ENCODE measurements around the gene SAMD1. TPM values are rescaled to one million over a fixed set of nuclear protein-coding genes. Genes with fewer than 3 reads are reported as not detected.
A peak's percentile ranks its signal among the peaks of the same experiment; 100 is the strongest.

SAMD1 gene
- total RNA-seq, 4 donors from 2014 or later, result 23.2 to 61.1 (median 33.2) TPM

- intact Hi-C loops (cut with DNase I; ENCODE audit: low total_unique reads), result no loop called here
- DNase-seq (ENCODE audit: low spot score in 2 of 2), result peak in 1 of 2 donors; percentile 55
- TF ChIP-seq CTCF (IDR thresholded peaks at IDR 0.05) (no peak), POLR2A (IDR thresholded peaks at IDR 0.05) (no peak)
- 0% methylated on average over 32 to 52 of the region's 72 CpGs for WGBS, 2 donors
- peak overlapping the region; percentile 74 for H3K4me3 ChIP-seq (ENCODE audit: low read depth, poor library complexity, severe bottlenecking)
Measured at GRCh38 chr19:14091081-14091812, 696 bp upstream of the SAMD1 start.

DNA sequence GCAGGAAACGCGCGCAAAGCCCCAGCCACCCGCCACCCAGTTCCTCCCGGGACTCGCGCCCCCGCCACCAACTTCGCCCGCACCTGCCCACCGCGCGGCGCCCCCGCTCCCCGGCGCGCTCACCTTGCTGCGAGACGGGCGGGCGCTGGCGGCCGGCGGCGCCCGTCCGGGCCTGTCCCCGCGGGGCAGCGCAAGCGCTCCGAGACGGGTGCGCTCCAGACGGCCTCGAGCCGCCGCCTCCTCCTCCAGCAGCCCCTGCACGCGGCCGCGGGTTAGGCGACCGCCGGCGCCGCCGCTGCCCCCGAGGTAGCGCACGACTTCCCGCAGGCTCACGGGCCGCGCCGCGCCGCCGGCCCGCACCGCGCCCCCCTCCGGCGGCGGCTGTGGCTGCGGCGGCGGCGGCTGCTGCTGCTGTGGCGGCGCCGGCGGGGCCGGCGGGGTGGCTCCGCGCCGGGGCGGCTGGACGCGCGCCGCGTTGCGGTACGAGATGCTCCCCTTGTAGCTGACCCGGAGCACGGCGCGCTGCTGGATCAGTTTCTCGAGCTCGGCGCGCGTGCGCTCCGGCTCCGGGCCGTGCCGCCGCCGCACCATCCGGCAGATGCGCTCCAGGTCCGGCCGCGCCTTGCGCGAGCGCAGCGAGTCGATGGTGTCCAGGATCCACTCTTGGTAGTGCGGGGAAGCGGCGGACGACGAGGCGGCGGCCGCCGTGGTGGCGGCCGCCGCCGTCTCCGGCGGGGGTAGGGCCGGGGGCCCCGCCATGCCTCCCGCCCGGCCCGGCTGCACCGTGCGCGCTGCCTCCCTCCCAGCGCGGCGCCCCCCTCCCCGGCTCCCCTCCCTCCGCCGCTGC is 666 bp downstream of the SAMD1 start:
- intact Hi-C loops (cut with DNase I; ENCODE audit: low total_unique reads), result no loop called here
- H3K4me3 ChIP-seq (ENCODE audit: low read depth, poor library complexity, severe bottlenecking), result peak overlapping the region; percentile 36
- TF ChIP-seq CTCF (IDR thresholded peaks at IDR 0.05), result no peak
- DNase-seq (ENCODE audit: low spot score in 2 of 2), result peak in 1 of 2 donors; percentile 89
- 0 to 1% methylated on average over 3 to 56 of the region's 142 CpGs for WGBS, 2 donors

GRCh38 chr19:14089412-14089661 is 1.2 kb downstream of the SAMD1 start:
- intact Hi-C loops (cut with DNase I; ENCODE audit: low total_unique reads), result no loop called here
- WGBS, 2 donors, result 14 to 19% methylated on average over 14 to 16 of the region's 16 CpGs

DNA sequence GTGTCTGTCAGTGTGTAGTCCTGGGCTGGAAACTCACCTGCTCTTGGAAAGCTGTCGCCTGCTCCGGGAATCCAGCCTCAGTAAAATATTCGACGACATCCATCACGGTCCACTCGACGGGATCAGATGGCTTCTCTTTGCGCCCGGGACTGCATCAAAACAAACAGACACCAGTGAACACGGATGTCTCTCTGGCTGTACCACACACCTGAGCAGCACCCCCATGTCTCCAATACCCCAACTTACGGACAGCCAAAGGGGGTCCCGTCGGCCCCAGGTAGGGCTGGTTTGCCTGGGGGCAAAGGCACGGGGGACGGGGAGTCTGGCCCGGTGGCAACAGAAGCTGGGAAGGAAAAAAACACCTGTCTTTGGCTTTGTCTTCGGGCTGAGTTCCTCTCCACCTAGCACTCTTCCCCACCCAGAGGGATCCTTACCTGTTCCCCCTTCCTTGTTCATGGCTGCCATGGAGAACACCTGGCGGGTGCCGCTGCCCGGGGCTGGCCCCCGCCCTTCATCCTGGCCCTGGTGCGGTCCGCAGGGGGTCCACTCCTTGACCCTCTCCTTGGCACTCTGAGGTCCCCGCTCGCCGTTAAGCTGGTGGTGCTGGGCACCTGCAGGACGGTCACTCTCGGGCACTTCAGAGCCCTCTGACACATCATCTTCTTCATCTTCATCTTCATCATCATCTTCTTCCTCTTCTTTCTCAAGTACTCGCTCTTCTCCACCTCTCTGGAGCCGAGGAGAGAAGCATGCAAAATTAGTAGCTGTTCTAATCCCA is 1.7 kb downstream of the SAMD1 start:
- 83 to 87% methylated on average over 30 of the region's 30 CpGs for WGBS, 2 donors
- no peak overlapping the region for H3K4me3 ChIP-seq (ENCODE audit: low read depth, poor library complexity, severe bottlenecking)
- intact Hi-C loops (cut with DNase I; ENCODE audit: low total_unique reads), result no loop called here
- peak in 1 of 2 donors; percentile 86 for DNase-seq (ENCODE audit: low spot score in 2 of 2)
- TF ChIP-seq POLR2A (IDR thresholded peaks at IDR 0.05), result no peak
- no peak for TF ChIP-seq CTCF (IDR thresholded peaks at IDR 0.05)

More at GRCh38 chr19:14089412-14089661, 1.2 kb downstream of the SAMD1 start:
- H3K4me3 ChIP-seq (ENCODE audit: low read depth, poor library complexity, severe bottlenecking), result peak overlapping the region; percentile 16
- DNase-seq (ENCODE audit: low spot score in 2 of 2), result no peak
- TF ChIP-seq POLR2A (IDR thresholded peaks at IDR 0.05) (no peak), CTCF (IDR thresholded peaks at IDR 0.05) (no peak)

DNA sequence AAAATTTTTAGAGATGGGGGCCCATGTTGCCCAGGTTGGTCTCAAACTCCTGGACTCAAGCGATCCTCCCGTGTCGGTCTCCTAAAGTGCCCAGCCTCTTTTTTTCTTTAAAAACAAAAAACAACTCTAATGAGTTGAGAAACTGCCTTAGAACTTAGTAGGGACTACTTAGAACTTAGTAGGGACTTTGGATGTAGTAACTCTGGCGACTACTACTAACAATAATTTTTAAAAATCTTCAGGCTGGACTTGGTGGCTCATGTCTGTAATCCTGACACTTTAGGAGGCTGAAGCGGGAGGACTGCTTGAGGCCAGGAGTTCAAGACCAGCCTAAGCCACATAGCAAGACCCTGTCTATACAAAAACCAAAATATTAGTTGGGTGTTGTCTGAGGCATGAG is 4.5 kb downstream of the SAMD1 start:
- no peak overlapping the region for H3K4me3 ChIP-seq (ENCODE audit: low read depth, poor library complexity, severe bottlenecking)
- 90 to 91% methylated on average over 5 of the region's 5 CpGs for WGBS, 2 donors
- TF ChIP-seq POLR2A (IDR thresholded peaks at IDR 0.05) (no peak), CTCF (IDR thresholded peaks at IDR 0.05) (no peak)
- no peak for DNase-seq (ENCODE audit: low spot score in 2 of 2)
- intact Hi-C loops (cut with DNase I; ENCODE audit: low total_unique reads), result no loop called here

Data from lower leg skin (tissue), 4 donors.